B cell (primary cell): ENCODE data around the gene SYT2. TPM values are rescaled to one million over a fixed set of nuclear protein-coding genes. Genes with fewer than 3 reads are reported as not detected.
"Not testable (repeated sequence)": the region's sequence is repeated elsewhere in the genome, so short reads cannot be mapped to it uniquely, and the experiment has no call there.

Source experiments
- ATAC-seq: fragments of 200-7000 bp; cut with Tn5 transposase; one replicate; pipeline ENCODE4 v1.10.0; 2021; ENCODE audit warnings: low read depth, mild to moderate bottlenecking, moderate number of reproducible peaks, moderate library complexity
- CTCF ChIA-PET: fragments of 350-600 bp; sonication (Branson Sonifier 250); formaldehyde crosslinking; loops from one replicate; lab custom pipeline; 2021; ENCODE audit warnings: antibody characterized with exemption, inconsistent platforms; lab: Charles Lee
- POLR2A ChIA-PET: fragments of 350-600 bp; sonication (Branson Sonifier 250); formaldehyde crosslinking; loops from one replicate; lab custom pipeline; 2021; ENCODE audit warnings: antibody characterized with exemption; lab: Charles Lee
- DNase-seq: peaks from one replicate; pipeline ENCODE4 v3.0.0; 2013
- H2AFZ ChIP-seq: 2 replicates; pipeline ENCODE4 v1.6.1; 2012; ENCODE audit warnings: mild to moderate bottlenecking, low read depth, low read length; ENCODE audit not compliant: insufficient read depth, poor library complexity, severe bottlenecking
- H3K27ac ChIP-seq, 2 donors: 1 replicate in 1 of 2; 2 replicates in 1 of 2; pipeline ENCODE4 v1.5.1; 2012 to 2013; ENCODE audit warnings: low read length in 2 of 2, mild to moderate bottlenecking in 2 of 2, moderate library complexity in 1 of 2
- H3K27me3 ChIP-seq, 4 experiments: fragments of 200-600 bp in 1 of 4; sonication (generic) in 1 of 4; replicated peaks in 1 of 4; 1 replicate in 2 of 4; 2 replicates in 2 of 4; pipeline versions ENCODE4 v1.6.1 to v1.7.0; 2013 to 2016; ENCODE audit warnings: low read length in 3 of 4, mild to moderate bottlenecking in 2 of 4, mixed read lengths in 1 of 4, moderate library complexity in 1 of 4; ENCODE audit not compliant: insufficient read depth in 4 of 4, control insufficient read depth in 3 of 4; ENCODE audit errors: control extremely low read depth in 1 of 4
- H3K36me3 ChIP-seq, 2 experiments: replicated peaks in 1 of 2; 1 replicate in 1 of 2; 2 replicates in 1 of 2; pipeline versions ENCODE4 v1.6.1 to v1.7.1; 2013; ENCODE audit warnings: low read length in 1 of 2; ENCODE audit not compliant: insufficient read depth in 2 of 2, control insufficient read depth in 1 of 2; ENCODE audit errors: control extremely low read depth in 1 of 2, extremely low read depth in 1 of 2
- H3K4me1 ChIP-seq, 2 donors: fragments of 200-600 bp in 1 of 2; sonication (generic) in 1 of 2; 1 replicate in 1 of 2; 2 replicates in 1 of 2; pipeline versions ENCODE4 v1.5.1 to v1.6.1; 2013 to 2017; ENCODE audit warnings: low read length in 2 of 2; ENCODE audit not compliant: control insufficient read depth in 2 of 2, insufficient read depth in 2 of 2
- H3K4me2 ChIP-seq: replicated peaks from 2 replicates; pipeline ENCODE3; 2012; ENCODE audit warnings: mild to moderate bottlenecking, low read depth, low read length; ENCODE audit not compliant: poor library complexity, severe bottlenecking
- H3K4me3 ChIP-seq, 5 experiments: fragments of 200-600 bp in 1 of 5; sonication (generic) in 1 of 5; 1 replicate in 3 of 5; 2 replicates in 2 of 5; pipeline versions ENCODE4 v1.5.1 to v1.7.0; 2011 to 2016; ENCODE audit warnings: low read length in 4 of 5, mild to moderate bottlenecking in 4 of 5, low read depth in 2 of 5, control low read depth in 1 of 5, moderate library complexity in 1 of 5; ENCODE audit not compliant: insufficient read depth in 1 of 5; ENCODE audit errors: control extremely low read depth in 1 of 5, extremely low read depth in 1 of 5
- H3K79me2 ChIP-seq: fragments of 200-600 bp; sonication (generic); one replicate; pipeline ENCODE4 v1.6.0; 2016; ENCODE audit warnings: low read length; ENCODE audit not compliant: control insufficient read depth, insufficient read depth
- H3K9ac ChIP-seq: fragments of 200-600 bp; sonication (generic); 2 replicates; pipeline ENCODE4 v1.6.1; 2017; ENCODE audit warnings: mild to moderate bottlenecking, low read length, moderate library complexity
- H3K9me3 ChIP-seq, 3 donors: one replicate each; pipeline versions ENCODE4 v1.6.1 to v1.7.1; 2013; ENCODE audit warnings: low read length in 2 of 3; ENCODE audit not compliant: control insufficient read depth in 2 of 3, insufficient read depth in 1 of 3; ENCODE audit errors: control extremely low read depth in 1 of 3
- H4K20me1 ChIP-seq: 2 replicates; pipeline ENCODE4 v1.6.0; 2012; ENCODE audit warnings: mild to moderate bottlenecking, low read length; ENCODE audit not compliant: insufficient read depth, control insufficient read depth, poor library complexity, severe bottlenecking
- H3K27ac Mint-ChIP-seq: one replicate; pipeline ENCODE4 v1.8.0; 2021; ENCODE audit warnings: mixed read lengths
- H3K27me3 Mint-ChIP-seq: one replicate; pipeline ENCODE4 v1.8.0; 2021; ENCODE audit warnings: mixed read lengths
- H3K4me1 Mint-ChIP-seq: one replicate; pipeline ENCODE4 v1.8.0; 2021; ENCODE audit warnings: mixed read lengths
- H3K4me3 Mint-ChIP-seq: one replicate; pipeline ENCODE4 v1.8.0; 2021; ENCODE audit warnings: mixed read lengths
- H3K9me3 Mint-ChIP-seq: one replicate; pipeline ENCODE4 v1.8.0; 2022; ENCODE audit warnings: mixed read lengths; ENCODE audit not compliant: insufficient read depth
- CTCF ChIP-seq: fragments of 200-600 bp; IDR thresholded peaks from one replicate; pipeline ENCODE4 v1.8.0; 2022; ENCODE audit warnings: antibody characterized with exemption, mild to moderate bottlenecking
- EZH2 ChIP-seq: IDR thresholded peaks from 2 replicates; pipeline ENCODE4 v1.6.1; 2012; ENCODE audit warnings: borderline replicate concordance, low read depth, mild to moderate bottlenecking, moderate library complexity, low read length; ENCODE audit not compliant: insufficient read depth, poor library complexity, severe bottlenecking
- WGBS: methylation state at CpG from one replicate; pipeline ENCODE4 v1.1.5; 2013; ENCODE audit warnings: missing lambda C conversion rate; ENCODE audit not compliant: insufficient coverage; 5-methylcytosine and 5-hydroxymethylcytosine counted together
- intact Hi-C: fragments of 100-400 bp; cut with micrococcal nuclease; formaldehyde crosslinking; loops from one replicate; pipeline ENCODE4 v1.10.0; 2022
- polyA plus RNA-seq: library from polyadenylated mRNA; depleted of rRNA; stranded (reverse); fragments of >200 nt; gene quantifications from 2 replicates; pipeline ENCODE4 v1.2.3, GENCODE V29; 2012
- total RNA-seq, 2 donors: library from RNA; stranded (reverse); fragments of 120-200 nt in 1 of 2; gene quantifications; 1 replicate in 1 of 2; 2 replicates in 1 of 2; pipeline versions ENCODE4 v1.2.3 to v1.2.4, GENCODE V29; 2013 to 2022

The SYT2 gene
- total and polyA plus RNA-seq, 2 donors (not counting 1 experiment from before 2014, with no cell fraction given), result not detected

DNA sequence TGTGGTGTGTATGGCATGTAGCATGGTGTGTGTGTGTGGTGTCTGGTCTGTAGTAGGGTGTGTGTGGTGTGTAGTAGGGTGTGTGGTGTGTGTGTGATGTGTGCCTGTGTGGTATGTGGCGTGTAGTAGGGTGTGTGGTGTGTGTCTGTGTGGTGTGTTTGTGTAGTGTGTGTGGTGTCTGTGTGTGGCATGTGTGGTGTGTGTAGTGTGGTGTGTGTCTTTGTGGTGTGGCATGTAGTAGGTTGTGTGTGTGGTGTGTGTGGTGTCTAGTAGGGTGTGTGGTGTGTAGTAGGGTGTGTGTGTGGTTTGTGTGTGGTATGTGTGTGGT, 85.5 kb downstream of the SYT2 start:
- H3K27me3 Mint-ChIP-seq, result peaks cover 24% of the 10 kb centered on the region
- no peak overlapping the region for H3K27ac ChIP-seq
- no peaks in the 10 kb centered on the region for H3K9me3 ChIP-seq
- peaks cover 50 to 55% of the 10 kb centered on the region in 2 donors for H3K4me1 ChIP-seq
- no peaks in the 10 kb centered on the region for H3K36me3 ChIP-seq
- 81% methylated on average over 1 of the region's 1 CpG for WGBS
- H4K20me1 ChIP-seq, result no peaks in the 10 kb centered on the region
- H3K4me1 Mint-ChIP-seq, result peaks cover 33% of the 10 kb centered on the region
- H2AFZ ChIP-seq, result no peak overlapping the region
- ATAC-seq (no peak), DNase-seq (no peak)
- H3K4me3 Mint-ChIP-seq, result no peak overlapping the region
- POLR2A ChIA-PET, result no interaction called here
- H3K4me2 ChIP-seq, result no peak overlapping the region
- peaks cover 0 to 23% (median 0%) of the 10 kb centered on the region in 4 experiments for H3K27me3 ChIP-seq
- no peaks in the 10 kb centered on the region for H3K9me3 Mint-ChIP-seq
- no peak overlapping the region for H3K4me3 ChIP-seq
- H3K27ac Mint-ChIP-seq, result no peak overlapping the region
- intact Hi-C loops, result loop anchor here (1.0 to 5.0 kb wide), 4 partner anchors 57 to 462 kb away; partner anchors contain the start of gene PTPN7
- no peak overlapping the region for H3K9ac ChIP-seq
- H3K79me2 ChIP-seq, result no peaks in the 10 kb centered on the region
- no peak for TF ChIP-seq CTCF
- no peak for TF ChIP-seq EZH2
- CTCF ChIA-PET, result interaction anchor here (0.6 to 2.9 kb wide), 4 partner anchors 8 to 182 kb away, joined by 3 to 11 read pairs (median 7); no protein-coding TSS in a partner anchor

GRCh38 chr1:202624088-202624780, 86.0 kb downstream of the SYT2 start:
- ATAC-seq (no peak), DNase-seq (no peak)
- ChIA-PET CTCF (no interaction called here), POLR2A (no interaction called here)
- Mint-ChIP-seq H3K4me1 (peaks cover 28% of the 10 kb centered on the region), H3K9me3 (no peaks in the 10 kb centered on the region), H3K4me3 (no peak overlapping the region), H3K27ac (no peak overlapping the region), H3K27me3 (peaks cover 27% of the 10 kb centered on the region)
- H3K27me3 ChIP-seq, result peaks cover 0 to 23% (median 0%) of the 10 kb centered on the region in 4 experiments
- no peaks in the 10 kb centered on the region for H3K9me3 ChIP-seq
- peaks cover 45 to 50% of the 10 kb centered on the region in 2 donors for H3K4me1 ChIP-seq
- H3K9ac ChIP-seq, result no peak overlapping the region
- H3K79me2 ChIP-seq, result no peaks in the 10 kb centered on the region
- H2AFZ ChIP-seq, result no peak overlapping the region
- H3K4me3 ChIP-seq, result no peak overlapping the region
- no peak overlapping the region for H3K27ac ChIP-seq
- H4K20me1 ChIP-seq, result no peaks in the 10 kb centered on the region
- no peak overlapping the region for H3K4me2 ChIP-seq
- 97% methylated on average over 6 of the region's 7 CpGs for WGBS
- intact Hi-C loops, result no loop called here
- H3K36me3 ChIP-seq, result no peaks in the 10 kb centered on the region
- TF ChIP-seq EZH2, result no peak
- TF ChIP-seq CTCF, result no peak

DNA sequence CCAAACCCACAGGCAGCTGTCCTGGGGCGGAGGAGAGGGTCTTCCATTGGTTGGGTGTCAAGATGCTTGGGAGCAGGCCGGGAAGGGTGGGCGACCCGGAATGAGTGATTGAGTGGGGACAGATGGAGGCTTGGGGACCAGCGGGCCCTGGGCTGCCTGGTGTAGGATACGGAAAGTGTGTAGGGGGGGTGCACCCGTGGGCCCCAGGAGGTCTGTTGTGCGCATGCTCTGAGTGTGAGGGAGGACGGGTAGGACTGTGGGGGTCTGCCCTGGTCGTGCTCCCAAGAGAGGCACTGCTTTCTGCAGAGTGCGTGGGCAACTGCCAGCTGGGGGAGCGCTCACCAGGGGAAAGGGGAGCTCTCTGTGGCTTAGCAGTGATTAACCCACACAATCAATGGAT, 86.8 kb downstream of the SYT2 start:
- H3K9ac ChIP-seq, CTCF ChIA-PET, DNase-seq, H3K27ac ChIP-seq, POLR2A ChIA-PET, intact Hi-C loops, H3K36me3 ChIP-seq, H3K4me3 ChIP-seq, H3K9me3 Mint-ChIP-seq, H3K4me3 Mint-ChIP-seq, H3K79me2 ChIP-seq, ATAC-seq, H4K20me1 ChIP-seq, H3K9me3 ChIP-seq, H2AFZ ChIP-seq, H3K4me2 ChIP-seq, H3K27ac Mint-ChIP-seq: not testable (repeated sequence)
- Histone ChIP-seq H3K4me1 (peaks cover 37 to 46% of the 10 kb centered on the region in 2 donors), H3K27me3 (peaks cover 0 to 28% (median 2%) of the 10 kb centered on the region in 4 experiments)
- 94% methylated on average over 5 of the region's 12 CpGs for WGBS
- H3K27me3 Mint-ChIP-seq, result peaks cover 30% of the 10 kb centered on the region
- peaks cover 23% of the 10 kb centered on the region for H3K4me1 Mint-ChIP-seq
